ENCODE measurements around the gene MCRS1.

DNA sequence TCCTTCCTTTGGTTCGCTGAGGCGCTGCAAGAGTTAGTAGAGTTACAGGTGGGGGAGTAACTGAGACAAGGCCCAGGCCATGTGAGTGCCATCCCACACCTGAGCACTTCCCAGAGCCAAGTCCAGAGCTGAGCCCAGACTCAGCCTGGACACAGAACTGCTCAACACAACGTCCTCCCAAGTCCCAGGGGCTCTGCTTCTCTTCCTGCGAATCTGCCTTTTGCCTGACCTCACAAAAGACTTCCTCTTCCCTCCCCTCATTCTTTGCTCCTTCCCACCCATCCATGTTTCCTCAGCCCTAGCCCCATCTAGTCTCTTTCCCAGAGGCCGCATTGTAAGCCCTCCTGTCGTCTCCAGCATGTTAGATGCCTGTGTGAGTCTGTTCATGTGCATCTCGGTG lies 16.6 kb upstream of the MCRS1 start:
- TF ChIP-seq, protein P1, sequence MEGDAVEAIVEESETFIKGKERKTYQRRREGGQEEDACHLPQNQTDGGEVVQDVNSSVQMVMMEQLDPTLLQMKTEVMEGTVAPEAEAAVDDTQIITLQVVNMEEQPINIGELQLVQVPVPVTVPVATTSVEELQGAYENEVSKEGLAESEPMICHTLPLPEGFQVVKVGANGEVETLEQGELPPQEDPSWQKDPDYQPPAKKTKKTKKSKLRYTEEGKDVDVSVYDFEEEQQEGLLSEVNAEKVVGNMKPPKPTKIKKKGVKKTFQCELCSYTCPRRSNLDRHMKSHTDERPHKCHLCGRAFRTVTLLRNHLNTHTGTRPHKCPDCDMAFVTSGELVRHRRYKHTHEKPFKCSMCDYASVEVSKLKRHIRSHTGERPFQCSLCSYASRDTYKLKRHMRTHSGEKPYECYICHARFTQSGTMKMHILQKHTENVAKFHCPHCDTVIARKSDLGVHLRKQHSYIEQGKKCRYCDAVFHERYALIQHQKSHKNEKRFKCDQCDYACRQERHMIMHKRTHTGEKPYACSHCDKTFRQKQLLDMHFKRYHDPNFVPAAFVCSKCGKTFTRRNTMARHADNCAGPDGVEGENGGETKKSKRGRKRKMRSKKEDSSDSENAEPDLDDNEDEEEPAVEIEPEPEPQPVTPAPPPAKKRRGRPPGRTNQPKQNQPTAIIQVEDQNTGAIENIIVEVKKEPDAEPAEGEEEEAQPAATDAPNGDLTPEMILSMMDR (conservative IDR thresholded peaks at IDR 0.05; ENCODE audit: low read length) = no peak
- no peak for TF ChIP-seq EZH2phosphoT487 (IDR thresholded peaks at IDR 0.05; ENCODE audit: borderline replicate concordance, low read depth, low read length)

Data from OCI-LY7 (cell line).